PC-3 (cell line): ENCODE measurements around the gene SLC34A1. TPM values are rescaled to one million over a fixed set of nuclear protein-coding genes. Genes with fewer than 3 reads are reported as not detected.

ENCODE experiments used
- ATAC-seq: fragments of 200-7000 bp; cut with Tn5 transposase; 2 replicates; pipeline ENCODE4 v1.9.1; 2020; ENCODE audit warnings: mild to moderate bottlenecking, moderate library complexity
- BruUV-seq: library from RNA; stranded (reverse); fragments of 400-500 nt; replicated peaks from 2 replicates; lab custom pipeline; 2021; lab: Mats Ljungman, UMichigan
- CTCF ChIA-PET: fragments of 300-600 bp; sonication (Branson Sonifier 250); formaldehyde crosslinking; loops from one replicate; lab custom pipeline; 2022; ENCODE audit warnings: antibody characterized with exemption; lab: Charles Lee
- POLR2A ChIA-PET: fragments of 300-600 bp; sonication (Branson Sonifier 250); formaldehyde crosslinking; loops from one replicate; lab custom pipeline; 2022; ENCODE audit warnings: antibody characterized with exemption; ENCODE audit not compliant: unreplicated experiment; lab: Charles Lee
- DNase-seq: peaks from one replicate; pipeline ENCODE4 v3.0.0-alpha.2; 2015
- H2AFZ ChIP-seq: fragments of 300-600 bp; sonication (generic); 2 replicates; pipeline ENCODE4 v1.6.0; 2016; ENCODE audit warnings: antibody characterized with exemption, low read length
- H3F3A ChIP-seq: fragments of 300-600 bp; sonication (generic); one replicate; pipeline ENCODE4 v1.6.0; 2017; ENCODE audit warnings: antibody characterized with exemption, low read length, control low read depth, mild to moderate bottlenecking; ENCODE audit not compliant: unreplicated experiment
- H3K27ac ChIP-seq: fragments of 300-600 bp; sonication (generic); 2 replicates; pipeline ENCODE4 v1.5.1; 2016; ENCODE audit warnings: mild to moderate bottlenecking, low read length
- H3K27me3 ChIP-seq: fragments of 300-600 bp; sonication (generic); 2 replicates; pipeline ENCODE4 v1.6.1; 2016; ENCODE audit warnings: low read length, mixed read lengths
- H3K36me3 ChIP-seq: fragments of 300-600 bp; sonication (generic); 2 replicates; pipeline ENCODE4 v1.6.1; 2016; ENCODE audit warnings: low read depth, mixed run types, low read length, mixed read lengths
- H3K4me1 ChIP-seq: fragments of 300-600 bp; sonication (generic); 2 replicates; pipeline ENCODE4 v1.5.1; 2016; ENCODE audit warnings: low read length; ENCODE audit not compliant: insufficient read depth
- H3K4me2 ChIP-seq: fragments of 300-600 bp; sonication (generic); 2 replicates; pipeline ENCODE4 v1.6.0; 2016; ENCODE audit warnings: low read length
- H3K4me3 ChIP-seq: fragments of 300-600 bp; sonication (generic); 2 replicates; pipeline ENCODE4 v1.5.1; 2016; ENCODE audit warnings: mild to moderate bottlenecking, low read length, mixed read lengths
- H3K79me2 ChIP-seq: fragments of 300-600 bp; sonication (generic); 2 replicates; pipeline ENCODE4 v1.6.1; 2017; ENCODE audit warnings: low read length, mixed read lengths
- H3K9ac ChIP-seq: fragments of 300-600 bp; sonication (generic); 2 replicates; pipeline ENCODE4 v1.6.0; 2016; ENCODE audit warnings: mild to moderate bottlenecking, low read length
- H3K9me2 ChIP-seq: fragments of 300-600 bp; sonication (generic); replicated peaks from 2 replicates; pipeline ENCODE4 v1.6.1; 2016; ENCODE audit warnings: mixed run types, low read length, mixed read lengths
- H3K9me3 ChIP-seq: fragments of 300-600 bp; sonication (generic); 2 replicates; pipeline ENCODE4 v1.6.1; 2016; ENCODE audit warnings: low read length, mixed read lengths
- H4K20me1 ChIP-seq: fragments of 300-600 bp; sonication (generic); 2 replicates; pipeline ENCODE4 v1.6.1; 2016; ENCODE audit warnings: low read length, mixed read lengths
- CTCF ChIP-seq: fragments of 300-600 bp; sonication (generic); conservative IDR thresholded peaks from 2 replicates; pipeline ENCODE4 v1.5.1; 2017; ENCODE audit warnings: antibody characterized with exemption, low read depth, mild to moderate bottlenecking, low read length
- EZH2 ChIP-seq: fragments of 300-600 bp; sonication (generic); IDR thresholded peaks from one replicate; pipeline ENCODE4 v1.6.1; 2017; ENCODE audit warnings: antibody characterized with exemption, mild to moderate bottlenecking, low read length; ENCODE audit not compliant: unreplicated experiment
- EZH2phosphoT487 ChIP-seq: fragments of 300-600 bp; sonication (generic); IDR thresholded peaks from 2 replicates; pipeline ENCODE4 v1.6.1; 2018; ENCODE audit warnings: mild to moderate bottlenecking, antibody characterized with exemption, low read length, borderline replicate concordance
- intact Hi-C: fragments of 100-400 bp; cut with micrococcal nuclease; formaldehyde crosslinking; loops from 2 replicates; pipeline ENCODE4 v1.9.0; 2023
- total RNA-seq: library from RNA; depleted of rRNA; stranded (reverse); fragments of >200 nt; gene quantifications from 2 replicates; pipeline ENCODE4 v1.2.3, GENCODE V29; 2014

Gene SLC34A1
- total RNA-seq, 1 experiment from 2014 or later = 0.07 TPM

GRCh38 chr5:177396078-177396477, 11.8 kb downstream of the SLC34A1 start:
- Histone ChIP-seq H3K36me3 (no peaks in the 10 kb centered on the region), H4K20me1 (no peaks in the 10 kb centered on the region), H2AFZ (no peak overlapping the region), H3K27me3 (no peaks in the 10 kb centered on the region), H3K27ac (no peak overlapping the region), H3K9ac (no peak overlapping the region), H3K79me2 (no peaks in the 10 kb centered on the region), H3K9me3 (no peaks in the 10 kb centered on the region), H3K9me2 (no peaks in the 10 kb centered on the region), H3K4me2 (no peak overlapping the region), H3K4me3 (no peak overlapping the region), H3K4me1 (no peaks in the 10 kb centered on the region), H3F3A (no peaks in the 10 kb centered on the region)
- DNase-seq = no peak
- TF ChIP-seq CTCF (no peak), EZH2phosphoT487 (no peak), EZH2 (no peak)
- BruUV-seq = no TSS peak
- ChIA-PET CTCF (no interaction called here), POLR2A (no interaction called here)
- intact Hi-C loops = no loop called here
- no peak for ATAC-seq

GRCh38 chr5:177396807-177397206, 12.6 kb downstream of the SLC34A1 start:
- no peak overlapping the region for H3K4me3 ChIP-seq
- no peaks in the 10 kb centered on the region for H3K79me2 ChIP-seq
- no peak for ATAC-seq
- H3K4me2 ChIP-seq = no peak overlapping the region
- no peak overlapping the region for H3K27ac ChIP-seq
- H3K36me3 ChIP-seq = no peaks in the 10 kb centered on the region
- intact Hi-C loops = no loop called here
- no peak for TF ChIP-seq CTCF
- no peak for TF ChIP-seq EZH2
- TF ChIP-seq EZH2phosphoT487 = no peak
- POLR2A ChIA-PET = no interaction called here
- DNase-seq = no peak
- H3K9me3 ChIP-seq = no peaks in the 10 kb centered on the region
- CTCF ChIA-PET = no interaction called here
- no peak overlapping the region for H2AFZ ChIP-seq
- no peaks in the 10 kb centered on the region for H3F3A ChIP-seq
- H3K27me3 ChIP-seq = no peaks in the 10 kb centered on the region
- H3K4me1 ChIP-seq = peaks cover under 1% of the 10 kb centered on the region; the same call in 1 of the 2 replicates
- H3K9ac ChIP-seq = no peak overlapping the region
- BruUV-seq = no TSS peak
- no peaks in the 10 kb centered on the region for H3K9me2 ChIP-seq
- no peaks in the 10 kb centered on the region for H4K20me1 ChIP-seq

GRCh38 chr5:177397875-177398390, 13.7 kb downstream of the SLC34A1 start:
- H3K9me3 ChIP-seq = no peaks in the 10 kb centered on the region
- POLR2A ChIA-PET = no interaction called here
- no peak for TF ChIP-seq CTCF
- no peak for TF ChIP-seq EZH2
- no peak for TF ChIP-seq EZH2phosphoT487
- DNase-seq (no peak), ATAC-seq (no peak)
- no peaks in the 10 kb centered on the region for H3K79me2 ChIP-seq
- no peak overlapping the region for H3K4me2 ChIP-seq
- BruUV-seq = no TSS peak
- intact Hi-C loops = no loop called here
- no peak overlapping the region for H2AFZ ChIP-seq
- H3K36me3 ChIP-seq = no peaks in the 10 kb centered on the region
- H3K27me3 ChIP-seq = no peaks in the 10 kb centered on the region
- no peaks in the 10 kb centered on the region for H3K9me2 ChIP-seq
- no peaks in the 10 kb centered on the region for H3F3A ChIP-seq
- no peaks in the 10 kb centered on the region for H4K20me1 ChIP-seq
- no peak overlapping the region for H3K27ac ChIP-seq
- H3K4me1 ChIP-seq = peaks cover 6% of the 10 kb centered on the region
- no peak overlapping the region for H3K4me3 ChIP-seq
- no peak overlapping the region for H3K9ac ChIP-seq
- CTCF ChIA-PET = no interaction called here
